IMR-90 (cell line): Measurements from ENCODE around the gene KRTAP12-1. TPM values are rescaled to one million over a fixed set of nuclear protein-coding genes. Genes with fewer than 3 reads are reported as not detected.

Source experiments
- ATAC-seq: fragments of 200-7000 bp; cut with Tn5 transposase; 2 replicates; pipeline ENCODE4 v1.9.1; 2020; ENCODE audit warnings: low read depth, mild to moderate bottlenecking, moderate library complexity
- BruUV-seq: library from RNA; stranded (reverse); fragments of 400-500 nt; replicated peaks from 2 replicates; lab custom pipeline; 2021; lab: Mats Ljungman, UMichigan
- CTCF ChIA-PET: fragments of 300-600 bp; formaldehyde crosslinking; extraction: SDS; loops from one replicate; lab custom pipeline; 2021; ENCODE audit warnings: antibody characterized with exemption; lab: Yijun Ruan, JAX
- POLR2A ChIA-PET: fragments of 300-600 bp; sonication (Branson Sonifier 250); formaldehyde crosslinking; loops from one replicate; lab custom pipeline; 2022; ENCODE audit warnings: antibody characterized with exemption; ENCODE audit not compliant: unreplicated experiment; lab: Charles Lee
- DNase-seq: peaks from one replicate; pipeline ENCODE4 v3.0.0; 2013
- H2AFZ ChIP-seq: replicated peaks from 2 replicates; pipeline ENCODE3; 2013; ENCODE audit warnings: low read length, mild to moderate bottlenecking; ENCODE audit not compliant: poor library complexity
- H2AK5ac ChIP-seq: 2 replicates; pipeline ENCODE4 v1.6.1; 2013; ENCODE audit warnings: low read depth, low read length, inconsistent platforms
- H2AK9ac ChIP-seq: replicated peaks from 2 replicates; pipeline ENCODE3; 2013; ENCODE audit warnings: mild to moderate bottlenecking, low read depth, low read length, moderate library complexity; ENCODE audit not compliant: poor library complexity
- H2BK120ac ChIP-seq: 2 replicates; pipeline ENCODE4 v1.6.1; 2013; ENCODE audit warnings: low read depth, low read length, inconsistent platforms
- H2BK15ac ChIP-seq: 3 replicates; pipeline ENCODE4 v1.6.1; 2013; ENCODE audit warnings: low read depth, low read length, inconsistent platforms
- H2BK20ac ChIP-seq: 2 replicates; pipeline ENCODE4 v1.6.1; 2013; ENCODE audit warnings: low read depth, mild to moderate bottlenecking, inconsistent platforms, low read length, moderate library complexity
- H2BK5ac ChIP-seq: 2 replicates; pipeline ENCODE4 v1.6.1; 2013; ENCODE audit warnings: mild to moderate bottlenecking, low read depth, low read length, inconsistent platforms; ENCODE audit not compliant: poor library complexity, severe bottlenecking
- H3K14ac ChIP-seq: replicated peaks from 2 replicates; pipeline ENCODE4 v1.6.1; 2013; ENCODE audit warnings: low read depth, low read length, inconsistent platforms
- H3K18ac ChIP-seq: 2 replicates; pipeline ENCODE4 v1.6.1; 2013; ENCODE audit warnings: low read depth, low read length, control low read depth
- H3K23ac ChIP-seq: 2 replicates; pipeline ENCODE4 v1.6.1; 2013; ENCODE audit warnings: low read depth, low read length, inconsistent platforms
- H3K27ac ChIP-seq: 2 replicates; pipeline ENCODE4 v1.5.1; 2013; ENCODE audit warnings: mild to moderate bottlenecking, control low read depth, low read length; ENCODE audit not compliant: insufficient read depth
- H3K27me3 ChIP-seq: 2 replicates; pipeline ENCODE4 v1.6.1; 2013; ENCODE audit warnings: low read length; ENCODE audit not compliant: control insufficient read depth, insufficient read depth
- H3K36me3 ChIP-seq: 2 replicates; pipeline ENCODE4 v1.6.1; 2013; ENCODE audit warnings: low read length, mixed read lengths; ENCODE audit not compliant: control insufficient read depth, insufficient read depth
- H3K4ac ChIP-seq: 2 replicates; pipeline ENCODE4 v1.6.1; 2013; ENCODE audit warnings: low read depth, low read length, inconsistent platforms
- H3K4me1 ChIP-seq: 2 replicates; pipeline ENCODE4 v1.6.1; 2013; ENCODE audit warnings: low read length, mixed read lengths; ENCODE audit not compliant: control insufficient read depth, insufficient read depth
- H3K4me2 ChIP-seq: 2 replicates; pipeline ENCODE4 v1.6.1; 2013; ENCODE audit warnings: low read depth, mild to moderate bottlenecking, control low read depth, low read length, moderate library complexity
- H3K4me3 ChIP-seq: 2 replicates; pipeline ENCODE4 v1.5.1; 2013; ENCODE audit warnings: low read depth, mild to moderate bottlenecking, control low read depth, low read length, moderate library complexity; ENCODE audit not compliant: insufficient read depth
- H3K56ac ChIP-seq: 2 replicates; pipeline ENCODE4 v1.6.1; 2013; ENCODE audit warnings: low read length, inconsistent platforms; ENCODE audit not compliant: insufficient read depth; ENCODE audit errors: extremely low read depth
- H3K79me1 ChIP-seq, 2 experiments: 2 replicates each; pipeline ENCODE4 v1.6.1; 2013; ENCODE audit warnings: low read length in 2 of 2, inconsistent platforms in 1 of 2, low read depth in 1 of 2
- H3K9ac ChIP-seq: 2 replicates; pipeline ENCODE4 v1.6.1; 2013; ENCODE audit warnings: low read depth, low read length, control low read depth
- H3K9me1 ChIP-seq: 2 replicates; pipeline ENCODE4 v1.6.1; 2013; ENCODE audit warnings: low read length, inconsistent platforms; ENCODE audit not compliant: insufficient read depth
- H3K9me3 ChIP-seq: 2 replicates; pipeline ENCODE4 v1.6.1; 2013; ENCODE audit warnings: low read length; ENCODE audit not compliant: control insufficient read depth, insufficient read depth
- H4K20me1 ChIP-seq: 2 replicates; pipeline ENCODE4 v1.6.1; 2013; ENCODE audit warnings: low read length, inconsistent platforms; ENCODE audit not compliant: insufficient read depth
- H4K5ac ChIP-seq: 2 replicates; pipeline ENCODE4 v1.6.1; 2013; ENCODE audit warnings: mild to moderate bottlenecking, low read depth, low read length, control low read depth
- H4K8ac ChIP-seq, 2 experiments: 2 replicates each; pipeline ENCODE4 v1.6.1; 2013; ENCODE audit warnings: low read depth in 2 of 2, low read length in 2 of 2, control low read depth in 1 of 2, inconsistent platforms in 1 of 2
- H4K91ac ChIP-seq: 2 replicates; pipeline ENCODE4 v1.6.1; 2013; ENCODE audit warnings: low read depth, low read length, inconsistent platforms; ENCODE audit not compliant: insufficient read depth
- CEBPB ChIP-seq: IDR thresholded peaks from 2 replicates; pipeline ENCODE4 v1.6.1; 2012; ENCODE audit warnings: low read depth, low read length, improper control_type of control experiment
- CHD1 ChIP-seq: IDR thresholded peaks from 2 replicates; pipeline ENCODE4 v1.6.1; 2012; ENCODE audit warnings: low read depth, low read length, improper control_type of control experiment
- FOS ChIP-seq: fragments of 150-350 bp; IDR thresholded peaks from 2 replicates; pipeline ENCODE4 v1.6.1; 2016; ENCODE audit warnings: low read depth, low read length
- MAFK ChIP-seq: IDR thresholded peaks from 2 replicates; pipeline ENCODE4 v1.6.1; 2012; ENCODE audit warnings: low read depth, low read length, improper control_type of control experiment
- MAZ ChIP-seq: IDR thresholded peaks from 2 replicates; pipeline ENCODE4 v1.6.1; 2012; ENCODE audit warnings: low read depth, mild to moderate bottlenecking, low read length, improper control_type of control experiment, moderate library complexity, borderline replicate concordance
- NFE2L2 ChIP-seq: fragments of 150-350 bp; IDR thresholded peaks from 2 replicates; pipeline ENCODE4 v1.6.1; 2016; ENCODE audit warnings: low read depth, mild to moderate bottlenecking, low read length
- POLR2A ChIP-seq: IDR thresholded peaks from 2 replicates; pipeline ENCODE4 v1.6.1; 2012; ENCODE audit warnings: mild to moderate bottlenecking, low read depth, low read length
- RAD21 ChIP-seq: IDR thresholded peaks from 2 replicates; pipeline ENCODE4 v1.6.1; 2012; ENCODE audit warnings: low read length, improper control_type of control experiment
- RCOR1 ChIP-seq: IDR thresholded peaks from 2 replicates; pipeline ENCODE4 v1.6.1; 2012; ENCODE audit warnings: mild to moderate bottlenecking, low read length, improper control_type of control experiment; ENCODE audit not compliant: insufficient replicate concordance
- USF2 ChIP-seq: fragments of 150-350 bp; IDR thresholded peaks from 2 replicates; pipeline ENCODE4 v1.6.1; 2017; ENCODE audit warnings: mild to moderate bottlenecking, antibody characterized with exemption, low read length, low read depth
- WGBS, 2 experiments: methylation state at CpG; one replicate each; pipeline versions ENCODE4 v1.1.5 to v1.1.7; 2013; ENCODE audit warnings: missing lambda C conversion rate in 2 of 2; ENCODE audit not compliant: insufficient read length in 1 of 2; ENCODE audit errors: extremely low coverage in 2 of 2; 5-methylcytosine and 5-hydroxymethylcytosine counted together
- dilution Hi-C: fragments of 300-500 bp; cut with HindIII; formaldehyde crosslinking; loops from one replicate; pipeline ENCODE4 v1.14.3; 2018; ENCODE audit warnings: low sequenced_read_pairs; ENCODE audit not compliant: unreplicated experiment
- in situ Hi-C: fragments of 300-500 bp; cut with MboI; formaldehyde crosslinking; loops from 3 replicates; pipeline ENCODE4 v1.14.3; 2019; ENCODE audit warnings: low sequenced_read_pairs, inconsistent platforms, mixed read lengths
- intact Hi-C: fragments of 100-400 bp; cut with micrococcal nuclease; formaldehyde crosslinking; loops from 2 replicates; pipeline ENCODE4 v1.10.0; 2022
- polyA plus RNA-seq, 3 experiments: library from polyadenylated mRNA; depleted of rRNA; stranded (reverse); fragments of >200 nt; gene quantifications; 2 replicates each; pipeline ENCODE4 v1.2.3, GENCODE V29; 2012; ENCODE audit warnings: low replicate concordance in 1 of 3
- total RNA-seq: library from RNA; depleted of rRNA; stranded (reverse); fragments of >200 nt; gene quantifications from 2 replicates; pipeline ENCODE4 v1.2.3, GENCODE V29; 2012

KRTAP12-1 gene
- total and polyA plus RNA-seq, 2 of the 4 experiments (the other 2 are of a cell fraction), result not detected

- Histone ChIP-seq H3K79me1 (no peaks in the 10 kb centered on the region), H3K4ac (no peak overlapping the region), H2AK9ac (no peak overlapping the region), H3K4me2 (no peak overlapping the region), H3K9me3 (peaks cover 2% of the 10 kb centered on the region), H3K14ac (no peak overlapping the region), H3K9ac (no peak overlapping the region), H2AFZ (peak overlapping the region; percentile 7), H3K4me1 (no peaks in the 10 kb centered on the region), H4K5ac (no peak overlapping the region), H2BK5ac (no peak overlapping the region), H3K27ac (no peak overlapping the region), H2BK20ac (no peak overlapping the region), H4K91ac (no peak overlapping the region), H2BK120ac (no peak overlapping the region), H3K56ac (no peak overlapping the region), H3K23ac (no peak overlapping the region), H3K18ac (no peak overlapping the region), H2AK5ac (no peak overlapping the region), H3K27me3 (no peaks in the 10 kb centered on the region; the same call in 1 of the 2 replicates), H3K36me3 (no peaks in the 10 kb centered on the region), H4K8ac (no peak overlapping the region), H2BK15ac (no peak overlapping the region), H4K20me1 (no peaks in the 10 kb centered on the region), H3K4me3 (no peak overlapping the region), H3K9me1 (no peaks in the 10 kb centered on the region)
- no peak for TF ChIP-seq POLR2A
- no peak for TF ChIP-seq RCOR1
- TF ChIP-seq MAZ, result no peak
- TF ChIP-seq FOS, result no peak
- no peak for TF ChIP-seq RAD21
- no peak for TF ChIP-seq CEBPB
- TF ChIP-seq MAFK, result no peak
- TF ChIP-seq USF2, result no peak
- no peak for TF ChIP-seq CHD1
- no peak for TF ChIP-seq NFE2L2
- DNase-seq (no peak), ATAC-seq (no peak)
- in situ Hi-C loops (no loop called here), intact Hi-C loops (loop anchor here (10.0 kb wide), 1 partner anchor 64 kb away; the partner anchor contains the start of gene TSPEAR), dilution Hi-C loops (no loop called here)
- BruUV-seq, result no TSS peak
- ChIA-PET CTCF (no interaction called here), POLR2A (no interaction called here)
- WGBS, 2 experiments, result 64% methylated on average over 15 of the region's 20 CpGs; no CpG with 5 or more reads in 1 of the 2 experiments
Observed at GRCh38 chr21:44650265-44650972, 31.5 kb downstream of the KRTAP12-1 start.
